Lung (tissue), 12 donors: ENCODE results near the gene KIF22. TPM values are rescaled to one million over a fixed set of nuclear protein-coding genes. Genes with fewer than 3 reads are reported as not detected.

ENCODE experiments used
- ATAC-seq: fragments of 200-7000 bp; cut with Tn5 transposase; one replicate; pipeline ENCODE4 v1.9.1; 2020; ENCODE audit warnings: moderate number of reproducible peaks; ENCODE audit not compliant: insufficient read depth, low FRiP score
- DNase-seq, 3 donors: peaks; one replicate each; pipeline ENCODE4 v3.0.0-alpha.2; 2013 to 2017
- H3K27ac ChIP-seq, 2 donors: one replicate each; pipeline ENCODE4 v1.5.1; 2013; ENCODE audit warnings: mild to moderate bottlenecking in 2 of 2, moderate library complexity in 2 of 2, control low read depth in 1 of 2, inconsistent platforms in 1 of 2, low read depth in 1 of 2, low read length in 1 of 2
- H3K27me3 ChIP-seq, 3 donors: one replicate each; pipeline ENCODE4 v1.5.1; 2013; ENCODE audit warnings: low read length in 2 of 3; ENCODE audit not compliant: control insufficient read depth in 3 of 3, insufficient read depth in 3 of 3
- H3K36me3 ChIP-seq, 4 donors: one replicate each; pipeline ENCODE4 v1.5.1; 2013; ENCODE audit warnings: low read length in 4 of 4, mild to moderate bottlenecking in 1 of 4, moderate library complexity in 1 of 4; ENCODE audit not compliant: control insufficient read depth in 4 of 4, insufficient read depth in 4 of 4
- H3K4me1 ChIP-seq, 5 donors: one replicate each; pipeline ENCODE4 v1.5.1; 2013; ENCODE audit warnings: low read length in 5 of 5, mild to moderate bottlenecking in 2 of 5, moderate library complexity in 1 of 5; ENCODE audit not compliant: control insufficient read depth in 5 of 5, insufficient read depth in 5 of 5
- H3K4me3 ChIP-seq: one replicate; pipeline ENCODE4 v1.5.1; 2013; ENCODE audit warnings: mild to moderate bottlenecking, control low read depth, moderate library complexity
- H3K9ac ChIP-seq, 2 donors: one replicate each; pipeline ENCODE4 v1.5.1; 2013; ENCODE audit warnings: low read length in 2 of 2, control low read depth in 1 of 2; ENCODE audit not compliant: insufficient read depth in 1 of 2
- H3K9me3 ChIP-seq, 4 donors: one replicate each; pipeline ENCODE4 v1.5.1; 2013; ENCODE audit warnings: low read length in 3 of 4, mild to moderate bottlenecking in 1 of 4, moderate library complexity in 1 of 4; ENCODE audit not compliant: control insufficient read depth in 4 of 4, insufficient read depth in 3 of 4
- CTCF ChIP-seq: IDR thresholded peaks from 2 replicates; pipeline ENCODE4 v1.5.1; 2012; ENCODE audit warnings: mild to moderate bottlenecking; ENCODE audit errors: control extremely low read depth, extremely low read depth
- WGBS, 2 donors: extraction: QIAGEN DNeasy Blood & Tissue Kit; methylation state at CpG; one replicate each; pipeline ENCODE4 v1.1.7; 2013; 5-methylcytosine and 5-hydroxymethylcytosine counted together
- polyA plus RNA-seq, 2 donors: library from polyadenylated mRNA; stranded (reverse); fragments of 200-250 nt; gene quantifications; one replicate each; pipeline ENCODE4 v1.2.1, GENCODE V29; 2013
- total RNA-seq, 2 donors: library from RNA; depleted of rRNA in 1 of 2; stranded (reverse); fragments of >200 nt in 1 of 2; gene quantifications; one replicate each; pipeline ENCODE4 v1.2.1, GENCODE V29; 2014 to 2021
- donor health status: control.
- donor health status: control.
- donor health status: Bipolar disorder and iron deficiency.
- donor health status: healthy.
- donor health status: DM: yes; HTN: yes; CAD: no.

Gene KIF22
- total and polyA plus RNA-seq, 4 donors: 22.1 to 84.9 (median 25.9) TPM

- no peak for TF ChIP-seq CTCF
- Histone ChIP-seq H3K27ac (peak overlapping the region in 1 of 2 donors; percentile 0), H3K4me3 (no peak overlapping the region), H3K9ac (no peak overlapping the region), H3K27me3 (no peaks in the 10 kb centered on the region), H3K9me3 (no peaks in the 10 kb centered on the region), H3K36me3 (no peaks in the 10 kb centered on the region), H3K4me1 (no peaks in the 10 kb centered on the region)
- WGBS, 2 donors: 80 to 84% methylated on average over 21 of the region's 21 CpGs
- DNase-seq: no peak
- ATAC-seq: no peak
Observed at GRCh38 chr16:29743827-29744531, 46.6 kb upstream of the KIF22 start.

DNA sequence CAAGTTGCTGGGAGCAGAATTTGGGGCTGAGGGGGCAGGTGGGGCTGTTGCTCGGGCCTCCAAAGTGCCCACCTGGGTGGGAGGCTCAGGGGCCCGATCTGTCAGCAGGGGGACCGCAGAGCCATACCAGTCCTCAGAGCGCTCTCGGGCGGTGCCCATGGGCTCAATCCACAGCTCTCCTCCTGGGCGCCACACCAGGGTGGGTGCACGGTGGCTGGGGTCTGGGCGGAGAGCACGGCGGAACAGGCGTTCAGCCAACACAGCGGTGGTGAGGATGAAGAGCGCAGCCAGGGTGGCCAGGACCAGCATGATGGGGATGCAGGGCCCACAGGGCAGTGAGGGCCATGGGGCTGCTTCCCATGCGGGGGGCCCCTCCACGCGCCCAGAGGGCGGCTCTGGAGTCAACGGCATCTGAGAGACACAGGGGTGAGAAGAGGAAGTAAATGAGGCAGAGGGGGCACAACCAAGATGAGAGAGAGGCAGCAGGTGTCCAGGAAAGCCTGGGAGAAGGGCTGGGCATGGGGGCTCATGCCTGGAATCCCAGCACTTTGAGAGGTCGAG lies 45.9 kb upstream of the KIF22 start:
- ATAC-seq: no peak

GRCh38 chr16:29745121-29745852 lies 45.3 kb upstream of the KIF22 start:
- no peaks in the 10 kb centered on the region for H3K4me1 ChIP-seq

More for the DNA sequence above, 45.9 kb upstream of the KIF22 start:
- H3K4me3 ChIP-seq: no peak overlapping the region
- H3K36me3 ChIP-seq: no peaks in the 10 kb centered on the region
- no peaks in the 10 kb centered on the region for H3K4me1 ChIP-seq
- no peaks in the 10 kb centered on the region for H3K9me3 ChIP-seq
- DNase-seq: no peak
- WGBS, 2 donors: 64 to 72% methylated on average over 20 of the region's 20 CpGs
- no peak overlapping the region for H3K9ac ChIP-seq
- no peak for TF ChIP-seq CTCF
- H3K27me3 ChIP-seq: no peaks in the 10 kb centered on the region
- no peak overlapping the region for H3K27ac ChIP-seq

More at GRCh38 chr16:29745121-29745852, 45.3 kb upstream of the KIF22 start:
- no peaks in the 10 kb centered on the region for H3K36me3 ChIP-seq
- no peak for TF ChIP-seq CTCF
- DNase-seq (no peak), ATAC-seq (no peak)
- 35 to 51% methylated on average over 15 to 16 of the region's 16 CpGs for WGBS, 2 donors
- H3K27ac ChIP-seq: peak overlapping the region in 1 of 2 donors; percentile 7
- H3K27me3 ChIP-seq: no peaks in the 10 kb centered on the region
- H3K9me3 ChIP-seq: no peaks in the 10 kb centered on the region
- no peak overlapping the region for H3K9ac ChIP-seq
- no peak overlapping the region for H3K4me3 ChIP-seq
